Neural crest cell (in vitro differentiated cells): ENCODE results near the gene SMAD6. TPM values are rescaled to one million over a fixed set of nuclear protein-coding genes. Genes with fewer than 3 reads are reported as not detected.

Source experiments
- DNase-seq: peaks from one replicate; pipeline ENCODE4 v3.0.0; 2021; ENCODE audit warnings: low read depth, mixed read lengths, low spot score
- H3K27ac Mint-ChIP-seq: one replicate; pipeline ENCODE4 v1.8.0; 2021; ENCODE audit warnings: mild to moderate bottlenecking, mixed read lengths; ENCODE audit not compliant: unreplicated experiment
- H3K27me3 Mint-ChIP-seq: 2 replicates; pipeline ENCODE4 v1.8.0; 2021; ENCODE audit warnings: low read depth, mild to moderate bottlenecking, mixed read lengths
- H3K36me3 Mint-ChIP-seq: 2 replicates; pipeline ENCODE4 v1.8.0; 2021; ENCODE audit warnings: low read depth, mild to moderate bottlenecking, mixed read lengths
- H3K4me1 Mint-ChIP-seq: 2 replicates; pipeline ENCODE4 v1.8.0; 2021; ENCODE audit warnings: mixed read lengths
- H3K4me3 Mint-ChIP-seq: one replicate; pipeline ENCODE4 v1.8.0; 2021; ENCODE audit warnings: mild to moderate bottlenecking, mixed read lengths
- H3K9me3 Mint-ChIP-seq: 2 replicates; pipeline ENCODE4 v1.8.0; 2021; ENCODE audit warnings: mixed read lengths
- CTCF ChIP-seq: fragments of 200-600 bp; sonication (generic); conservative IDR thresholded peaks from 2 replicates; pipeline ENCODE4 v1.5.0; 2021; ENCODE audit warnings: antibody characterized with exemption, mild to moderate bottlenecking
- total RNA-seq: library from RNA; stranded (reverse); gene quantifications from 2 replicates; pipeline ENCODE4 v1.2.1, GENCODE V29; 2021

SMAD6 gene
- total RNA-seq, 1 donor from 2014 or later: 4.7 TPM

- Mint-ChIP-seq H3K4me1 (peaks cover 19% of the 10 kb centered on the region), H3K4me3 (no peak overlapping the region), H3K36me3 (peaks cover 3% of the 10 kb centered on the region), H3K27me3 (no peaks in the 10 kb centered on the region), H3K27ac (peak overlapping the region; percentile 20), H3K9me3 (no peaks in the 10 kb centered on the region)
- DNase-seq: no peak
- no peak for TF ChIP-seq CTCF
Observed at GRCh38 chr15:66725464-66725785, 23.4 kb downstream of the SMAD6 start.

- Mint-ChIP-seq H3K27me3 (no peaks in the 10 kb centered on the region), H3K36me3 (no peaks in the 10 kb centered on the region), H3K9me3 (no peaks in the 10 kb centered on the region), H3K4me1 (peaks cover 20% of the 10 kb centered on the region), H3K27ac (no peak overlapping the region), H3K4me3 (no peak overlapping the region)
- no peak for TF ChIP-seq CTCF
- no peak for DNase-seq
Observed at GRCh38 chr15:66726386-66726785, 24.4 kb downstream of the SMAD6 start.

- no peak for TF ChIP-seq CTCF
- no peak for DNase-seq
- H3K27ac Mint-ChIP-seq: peak overlapping the region; percentile 86
- H3K4me3 Mint-ChIP-seq: peak overlapping the region; percentile 31
- H3K27me3 Mint-ChIP-seq: no peaks in the 10 kb centered on the region
- H3K9me3 Mint-ChIP-seq: no peaks in the 10 kb centered on the region
- H3K36me3 Mint-ChIP-seq: no peaks in the 10 kb centered on the region
- H3K4me1 Mint-ChIP-seq: peaks cover 20% of the 10 kb centered on the region
Observed at GRCh38 chr15:66729331-66729951, 27.4 kb downstream of the SMAD6 start.

GRCh38 chr15:66730168-66731021 lies 28.4 kb downstream of the SMAD6 start:
- DNase-seq: no peak
- no peak overlapping the region for H3K4me3 Mint-ChIP-seq
- TF ChIP-seq CTCF: no peak
- no peaks in the 10 kb centered on the region for H3K36me3 Mint-ChIP-seq
- no peak overlapping the region for H3K27ac Mint-ChIP-seq
- H3K27me3 Mint-ChIP-seq: no peaks in the 10 kb centered on the region
- peaks cover 24% of the 10 kb centered on the region for H3K4me1 Mint-ChIP-seq
- no peaks in the 10 kb centered on the region for H3K9me3 Mint-ChIP-seq

GRCh38 chr15:66733976-66734375 lies 31.9 kb downstream of the SMAD6 start:
- Mint-ChIP-seq H3K27me3 (no peaks in the 10 kb centered on the region), H3K36me3 (no peaks in the 10 kb centered on the region), H3K4me3 (no peak overlapping the region), H3K4me1 (peaks cover 21% of the 10 kb centered on the region), H3K27ac (no peak overlapping the region), H3K9me3 (no peaks in the 10 kb centered on the region)
- DNase-seq: no peak
- TF ChIP-seq CTCF: no peak
